GM18508 (cell line): Measurements from ENCODE around the gene GABRR3.
A peak's percentile ranks its signal among the peaks of the same experiment; 100 is the strongest.

ENCODE experiments used
- ATAC-seq: cut with Tn5 transposase; IDR thresholded peaks from one replicate; pipeline ENCODE4 v1.9.1; 2021; ENCODE audit warnings: moderate number of reproducible peaks; ENCODE audit not compliant: insufficient read depth, unreplicated experiment

GABRR3 gene

GRCh38 chr3:97992547-97993173 lies 42.5 kb downstream of the GABRR3 start:
- no peak for ATAC-seq

GRCh38 chr3:97991293-97991682 lies 43.8 kb downstream of the GABRR3 start:
- no peak for ATAC-seq

GRCh38 chr3:97990624-97991292 lies 44.4 kb downstream of the GABRR3 start:
- no peak for ATAC-seq

- no peak for ATAC-seq
Measured at GRCh38 chr3:97988784-97989568, 46.1 kb downstream of the GABRR3 start.

- no peak for ATAC-seq
Measured at GRCh38 chr3:97987306-97987705, 47.8 kb downstream of the GABRR3 start.

GRCh38 chr3:97983933-97984491 lies 51.1 kb downstream of the GABRR3 start:
- ATAC-seq: no peak

GRCh38 chr3:97981886-97982285 lies 53.2 kb downstream of the GABRR3 start:
- peak; percentile 44 for ATAC-seq

- no peak for ATAC-seq
Measured at GRCh38 chr3:97979610-97980009, 55.5 kb downstream of the GABRR3 start.

GRCh38 chr3:97975466-97975865 lies 59.6 kb downstream of the GABRR3 start:
- no peak for ATAC-seq

- no peak for ATAC-seq
Measured at GRCh38 chr3:97974996-97975395, 60.1 kb downstream of the GABRR3 start.

GRCh38 chr3:97972976-97973375 lies 62.1 kb downstream of the GABRR3 start:
- no peak for ATAC-seq

GRCh38 chr3:97971679-97972567 lies 63.2 kb downstream of the GABRR3 start, which contains the start of gene RIOX2:
RIOX2 (minus strand) TSS chr3:97972431; CDS start chr3:97967593, 4,838 bp downstream.
- peak; percentile 80 for ATAC-seq

GRCh38 chr3:97970956-97971620 lies 64.0 kb downstream of the GABRR3 start:
- no peak for ATAC-seq

- no peak for ATAC-seq
Measured at GRCh38 chr3:97970156-97970555, 65.0 kb downstream of the GABRR3 start.

GRCh38 chr3:97969541-97969940 lies 65.6 kb downstream of the GABRR3 start:
- no peak for ATAC-seq

GRCh38 chr3:97968376-97968775 lies 66.7 kb downstream of the GABRR3 start:
- no peak for ATAC-seq

GRCh38 chr3:97967966-97968365 lies 67.1 kb downstream of the GABRR3 start:
- ATAC-seq: no peak

- ATAC-seq: no peak
Measured at GRCh38 chr3:97960993-97961766, 73.9 kb downstream of the GABRR3 start.

GRCh38 chr3:97960551-97960950 lies 74.6 kb downstream of the GABRR3 start:
- no peak for ATAC-seq
